Measurements from ENCODE around the gene SYS1. TPM values are rescaled to one million over a fixed set of nuclear protein-coding genes. Genes with fewer than 3 reads are reported as not detected.

SYS1 gene
- total and polyA plus RNA-seq, 2 donors (not counting 3 experiments of a cell fraction or from before 2014, with no cell fraction given), result 27.4 to 79.6 TPM

DNA sequence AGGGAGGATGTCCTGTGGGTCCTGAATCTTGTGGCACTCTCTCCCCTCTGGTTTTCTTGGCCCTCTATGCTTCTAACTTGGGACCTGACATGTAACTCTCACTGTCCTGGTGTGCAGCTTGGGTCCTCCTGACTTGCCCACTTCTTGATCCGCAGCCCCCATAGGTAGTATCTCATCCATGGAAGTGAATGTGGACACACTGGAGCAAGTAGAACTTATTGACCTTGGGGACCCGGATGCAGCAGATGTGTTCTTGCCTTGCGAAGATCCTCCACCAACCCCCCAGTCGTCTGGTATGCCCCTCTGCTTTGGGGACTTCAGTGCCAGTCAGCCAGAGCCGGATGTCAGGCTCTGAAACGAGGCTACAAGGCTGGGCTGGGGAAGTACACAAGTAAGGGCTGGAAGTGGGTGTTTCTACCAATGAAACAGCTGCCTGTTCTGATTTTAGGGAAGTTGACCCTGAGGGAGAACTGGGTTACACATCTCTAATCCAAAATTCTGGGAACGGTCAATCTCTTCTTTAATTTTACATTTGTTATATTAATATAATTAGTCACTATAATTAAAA is 45.8 kb downstream of the SYS1 start:
- H3K79me2 ChIP-seq (ENCODE audit: control insufficient read depth, insufficient read depth, low read length), result no peaks in the 10 kb centered on the region
- H2AFZ ChIP-seq (ENCODE audit: low read depth, low read length), result no peak overlapping the region
- ChIA-PET POLR2A (no interaction called here), CTCF (interaction anchor here (3.6 kb wide), 1 partner anchor 36 kb away, joined by 32 read pairs; no protein-coding TSS in a partner anchor)
- H3K27ac ChIP-seq (ENCODE audit: insufficient read depth, low read depth, low read length), result no peak overlapping the region
- no peaks in the 10 kb centered on the region for H4K20me1 ChIP-seq (replicated peaks; ENCODE audit: control insufficient read depth, extremely low read depth, insufficient read depth, low read length)
- no TSS peak for BruUV-seq (replicated peaks)
- H3K4me3 ChIP-seq (replicated peaks in 1 of 3; ENCODE audit: insufficient read depth in 1 of 3, low read depth in 1 of 3, low read length in 3 of 3), result no peak overlapping the region
- dilution Hi-C loops (cut with MboI; ENCODE audit: extremely low pct_ligation_motif_present, low sequenced_read_pairs), result no loop called here
- no peaks in the 10 kb centered on the region for H3K9me1 ChIP-seq (replicated peaks; ENCODE audit: control insufficient read depth, extremely low read depth, insufficient read depth, low read length)
- H3K9me3 ChIP-seq (replicated peaks; ENCODE audit: control insufficient read depth, insufficient read depth, low read length), result no peaks in the 10 kb centered on the region
- TF ChIP-seq, protein P1, sequence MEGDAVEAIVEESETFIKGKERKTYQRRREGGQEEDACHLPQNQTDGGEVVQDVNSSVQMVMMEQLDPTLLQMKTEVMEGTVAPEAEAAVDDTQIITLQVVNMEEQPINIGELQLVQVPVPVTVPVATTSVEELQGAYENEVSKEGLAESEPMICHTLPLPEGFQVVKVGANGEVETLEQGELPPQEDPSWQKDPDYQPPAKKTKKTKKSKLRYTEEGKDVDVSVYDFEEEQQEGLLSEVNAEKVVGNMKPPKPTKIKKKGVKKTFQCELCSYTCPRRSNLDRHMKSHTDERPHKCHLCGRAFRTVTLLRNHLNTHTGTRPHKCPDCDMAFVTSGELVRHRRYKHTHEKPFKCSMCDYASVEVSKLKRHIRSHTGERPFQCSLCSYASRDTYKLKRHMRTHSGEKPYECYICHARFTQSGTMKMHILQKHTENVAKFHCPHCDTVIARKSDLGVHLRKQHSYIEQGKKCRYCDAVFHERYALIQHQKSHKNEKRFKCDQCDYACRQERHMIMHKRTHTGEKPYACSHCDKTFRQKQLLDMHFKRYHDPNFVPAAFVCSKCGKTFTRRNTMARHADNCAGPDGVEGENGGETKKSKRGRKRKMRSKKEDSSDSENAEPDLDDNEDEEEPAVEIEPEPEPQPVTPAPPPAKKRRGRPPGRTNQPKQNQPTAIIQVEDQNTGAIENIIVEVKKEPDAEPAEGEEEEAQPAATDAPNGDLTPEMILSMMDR (IDR thresholded peaks at IDR 0.05; ENCODE audit: extremely low read depth in 1 of 2, insufficient read depth in 1 of 2, low read depth in 1 of 2, low read length in 2 of 2), result no peak
- TF ChIP-seq POLR2AphosphoS5 (IDR thresholded peaks at IDR 0.05; ENCODE audit: insufficient read depth, low read depth, low read length), result no peak
- no peak for TF ChIP-seq JUN (IDR thresholded peaks at IDR 0.05; ENCODE audit: borderline replicate concordance, insufficient read depth, insufficient read length, low read depth)
- no peak for TF ChIP-seq GATA2 (IDR thresholded peaks at IDR 0.05; ENCODE audit: insufficient read depth, insufficient read length, low read depth, low read length)
- no peak for TF ChIP-seq FOS (IDR thresholded peaks at IDR 0.05; ENCODE audit: borderline replicate concordance, insufficient read depth, low read length)
- no peak for TF ChIP-seq EZH2 (IDR thresholded peaks at IDR 0.05; ENCODE audit: borderline replicate concordance, low read depth, low read length, severe bottlenecking)
- no peak for TF ChIP-seq MYC (IDR thresholded peaks at IDR 0.05; ENCODE audit: low read depth, low read length)
- no peak for TF ChIP-seq POLR2A (IDR thresholded peaks at IDR 0.05; ENCODE audit: low read depth, low read length)
- TF ChIP-seq, protein P2, sequence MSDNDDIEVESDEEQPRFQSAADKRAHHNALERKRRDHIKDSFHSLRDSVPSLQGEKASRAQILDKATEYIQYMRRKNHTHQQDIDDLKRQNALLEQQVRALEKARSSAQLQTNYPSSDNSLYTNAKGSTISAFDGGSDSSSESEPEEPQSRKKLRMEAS (IDR thresholded peaks at IDR 0.05; ENCODE audit: insufficient read depth, insufficient read length), result no peak
- no peak overlapping the region for H3K4me2 ChIP-seq (ENCODE audit: insufficient read depth, low read length)
- H3K4me1 ChIP-seq (ENCODE audit: control insufficient read depth, extremely low read depth, insufficient read depth, low read length), result peaks cover 3% of the 10 kb centered on the region
- intact Hi-C loops (cut with micrococcal nuclease), result no loop called here
- FAIRE-seq, result no peak
- peaks cover 6% of the 10 kb centered on the region in 2 experiments for H3K27me3 ChIP-seq (ENCODE audit: control insufficient read depth in 2 of 2, insufficient read depth in 2 of 2, low read length in 2 of 2)
- no peak overlapping the region for H3K9ac ChIP-seq (replicated peaks; ENCODE audit: extremely low read depth, insufficient read depth, low read length)
- DNase-seq (ENCODE audit: low read depth, low spot score), result no peak
- peaks cover 0 to 3% of the 10 kb centered on the region in 2 experiments for H3K36me3 ChIP-seq (ENCODE audit: control insufficient read depth in 2 of 2, extremely low read depth in 1 of 2, insufficient read depth in 2 of 2, low read length in 2 of 2)
